Neural crest cell (in vitro differentiated cells): Measurements from ENCODE around the gene KCNMA1. TPM values are rescaled to one million over a fixed set of nuclear protein-coding genes. Genes with fewer than 3 reads are reported as not detected.

ENCODE experiments used
- DNase-seq: peaks from one replicate; pipeline ENCODE4 v3.0.0; 2021; ENCODE audit warnings: low read depth, mixed read lengths, low spot score
- H3K27ac Mint-ChIP-seq: one replicate; pipeline ENCODE4 v1.8.0; 2021; ENCODE audit warnings: mild to moderate bottlenecking, mixed read lengths; ENCODE audit not compliant: unreplicated experiment
- H3K27me3 Mint-ChIP-seq: 2 replicates; pipeline ENCODE4 v1.8.0; 2021; ENCODE audit warnings: low read depth, mild to moderate bottlenecking, mixed read lengths
- H3K36me3 Mint-ChIP-seq: 2 replicates; pipeline ENCODE4 v1.8.0; 2021; ENCODE audit warnings: low read depth, mild to moderate bottlenecking, mixed read lengths
- H3K4me1 Mint-ChIP-seq: 2 replicates; pipeline ENCODE4 v1.8.0; 2021; ENCODE audit warnings: mixed read lengths
- H3K4me3 Mint-ChIP-seq: one replicate; pipeline ENCODE4 v1.8.0; 2021; ENCODE audit warnings: mild to moderate bottlenecking, mixed read lengths
- H3K9me3 Mint-ChIP-seq: 2 replicates; pipeline ENCODE4 v1.8.0; 2021; ENCODE audit warnings: mixed read lengths
- total RNA-seq: library from RNA; stranded (reverse); gene quantifications from 2 replicates; pipeline ENCODE4 v1.2.1, GENCODE V29; 2021
- TF ChIP-seq, protein P1 (sequence below): fragments of 200-600 bp; sonication (generic); conservative IDR thresholded peaks from 2 replicates; pipeline ENCODE4 v1.5.0; 2021; ENCODE audit warnings: antibody characterized with exemption, mild to moderate bottlenecking

The KCNMA1 gene
- total RNA-seq, 1 donor from 2014 or later: 1.7 TPM

DNA sequence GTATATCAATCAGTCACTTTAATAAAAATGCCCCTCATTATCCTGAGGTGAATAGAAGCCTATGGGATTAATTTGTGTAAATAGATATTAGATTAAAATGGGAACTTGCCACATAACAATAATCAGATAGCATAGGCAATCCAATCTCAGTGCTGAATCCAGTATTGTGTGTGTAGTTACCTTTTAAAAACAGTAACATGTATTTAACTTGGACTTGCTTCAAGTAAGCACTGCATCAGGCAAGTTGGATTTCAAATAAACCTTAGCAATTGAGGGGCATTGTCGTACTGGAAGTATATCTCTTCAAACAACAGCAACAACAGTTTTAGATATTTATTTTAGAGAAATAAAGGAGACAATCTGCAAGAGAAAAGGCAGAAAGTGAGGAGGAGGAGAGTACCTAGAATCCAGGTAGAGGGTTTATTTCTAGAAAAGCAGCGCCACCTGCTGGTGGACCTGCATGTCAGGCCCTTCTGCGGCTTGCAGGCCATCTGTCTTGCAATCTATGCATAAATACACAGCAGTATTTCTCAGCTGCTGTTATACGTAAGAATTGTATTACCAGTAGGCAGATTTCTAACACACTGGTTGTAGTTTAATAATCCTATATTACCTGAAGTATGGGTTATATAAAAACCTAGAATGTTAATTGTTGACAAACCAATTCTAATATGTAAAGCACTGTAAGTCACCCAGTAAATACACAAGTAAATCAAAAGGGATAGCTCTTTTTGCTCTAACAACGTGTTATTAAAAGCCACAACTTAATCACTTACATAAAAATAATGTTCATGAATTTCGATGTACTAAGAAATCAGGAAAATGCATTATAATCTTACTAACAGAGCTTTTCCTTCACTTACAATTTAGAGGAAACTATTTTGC lies 652.8 kb downstream of the KCNMA1 start:
- Mint-ChIP-seq H3K4me3 (no peak overlapping the region), H3K36me3 (no peaks in the 10 kb centered on the region)

DNA sequence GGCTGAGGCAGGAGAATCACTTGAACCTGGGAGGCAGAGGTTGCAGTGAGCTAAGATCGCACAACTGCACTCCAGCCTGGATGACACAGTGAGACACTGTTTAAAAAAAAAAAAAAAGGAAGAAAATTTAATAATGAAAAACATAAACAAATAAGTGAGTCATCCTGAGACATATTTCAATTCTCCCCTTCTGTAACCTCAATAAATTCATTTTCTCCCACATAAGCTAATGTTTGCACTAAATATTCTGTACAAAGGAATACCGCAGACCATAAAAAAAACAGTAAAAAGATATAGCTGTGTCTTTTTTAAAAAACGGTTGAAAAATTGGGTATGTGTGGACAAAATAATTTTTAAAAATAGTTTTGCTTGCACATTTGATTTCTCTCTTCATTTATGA lies 654.0 kb downstream of the KCNMA1 start:
- Mint-ChIP-seq H3K27me3 (no peaks in the 10 kb centered on the region), H3K9me3 (no peaks in the 10 kb centered on the region), H3K27ac (no peak overlapping the region), H3K4me1 (peaks cover 14% of the 10 kb centered on the region), H3K36me3 (no peaks in the 10 kb centered on the region), H3K4me3 (no peak overlapping the region)
- TF ChIP-seq, protein P1, sequence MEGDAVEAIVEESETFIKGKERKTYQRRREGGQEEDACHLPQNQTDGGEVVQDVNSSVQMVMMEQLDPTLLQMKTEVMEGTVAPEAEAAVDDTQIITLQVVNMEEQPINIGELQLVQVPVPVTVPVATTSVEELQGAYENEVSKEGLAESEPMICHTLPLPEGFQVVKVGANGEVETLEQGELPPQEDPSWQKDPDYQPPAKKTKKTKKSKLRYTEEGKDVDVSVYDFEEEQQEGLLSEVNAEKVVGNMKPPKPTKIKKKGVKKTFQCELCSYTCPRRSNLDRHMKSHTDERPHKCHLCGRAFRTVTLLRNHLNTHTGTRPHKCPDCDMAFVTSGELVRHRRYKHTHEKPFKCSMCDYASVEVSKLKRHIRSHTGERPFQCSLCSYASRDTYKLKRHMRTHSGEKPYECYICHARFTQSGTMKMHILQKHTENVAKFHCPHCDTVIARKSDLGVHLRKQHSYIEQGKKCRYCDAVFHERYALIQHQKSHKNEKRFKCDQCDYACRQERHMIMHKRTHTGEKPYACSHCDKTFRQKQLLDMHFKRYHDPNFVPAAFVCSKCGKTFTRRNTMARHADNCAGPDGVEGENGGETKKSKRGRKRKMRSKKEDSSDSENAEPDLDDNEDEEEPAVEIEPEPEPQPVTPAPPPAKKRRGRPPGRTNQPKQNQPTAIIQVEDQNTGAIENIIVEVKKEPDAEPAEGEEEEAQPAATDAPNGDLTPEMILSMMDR: no peak
- DNase-seq: no peak

More for the DNA sequence above, 652.8 kb downstream of the KCNMA1 start:
- peaks cover 14% of the 10 kb centered on the region for H3K4me1 Mint-ChIP-seq
- H3K27me3 Mint-ChIP-seq: no peaks in the 10 kb centered on the region
- TF ChIP-seq, protein P1: peak; percentile 98
- H3K9me3 Mint-ChIP-seq: no peaks in the 10 kb centered on the region
- peak; percentile 79 for DNase-seq
- H3K27ac Mint-ChIP-seq: no peak overlapping the region

DNA sequence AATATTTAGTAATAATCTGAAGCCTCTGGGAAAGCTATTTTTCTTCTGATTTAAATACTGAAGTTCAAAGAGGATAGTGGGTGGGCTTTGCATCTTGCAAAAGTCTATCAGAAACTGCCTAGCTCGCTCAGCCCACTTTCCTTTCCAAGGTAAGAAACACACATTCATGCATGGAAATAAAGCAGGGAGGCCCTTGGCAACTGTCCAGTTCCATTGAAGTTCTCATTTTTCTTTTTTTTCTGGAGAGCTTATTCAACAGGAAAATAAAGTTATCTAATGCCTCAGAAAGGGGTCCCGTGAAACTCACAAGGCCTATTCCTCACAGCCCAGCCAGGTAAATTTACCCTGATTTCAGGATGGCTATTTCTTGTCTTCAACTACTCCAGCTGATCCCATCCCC lies 654.9 kb downstream of the KCNMA1 start:
- no peak overlapping the region for H3K27ac Mint-ChIP-seq
- peaks cover 14% of the 10 kb centered on the region for H3K4me1 Mint-ChIP-seq
- no peaks in the 10 kb centered on the region for H3K36me3 Mint-ChIP-seq
- TF ChIP-seq, protein P1: no peak
- no peaks in the 10 kb centered on the region for H3K27me3 Mint-ChIP-seq
- DNase-seq: no peak
- no peaks in the 10 kb centered on the region for H3K9me3 Mint-ChIP-seq
- H3K4me3 Mint-ChIP-seq: no peak overlapping the region

DNA sequence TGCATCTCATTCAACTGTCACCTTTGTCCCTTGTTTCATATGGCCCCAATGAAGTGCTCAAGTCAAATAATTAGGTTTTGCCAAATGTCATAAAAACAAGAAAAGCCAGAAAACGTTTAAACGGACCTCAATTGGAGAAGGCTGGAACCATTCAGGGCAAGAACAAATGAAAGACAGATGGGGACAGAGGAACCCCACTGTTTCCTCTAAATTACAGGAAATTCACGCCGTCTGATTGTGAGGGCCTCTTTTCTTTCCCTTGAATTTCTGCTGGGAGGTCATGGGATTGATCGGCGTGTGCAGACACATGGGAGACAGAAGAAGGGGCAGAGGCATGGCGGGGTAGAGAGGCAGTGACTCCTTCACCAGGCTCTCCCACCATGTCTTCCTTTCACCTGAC lies 656.4 kb downstream of the KCNMA1 start:
- H3K27me3 Mint-ChIP-seq: no peaks in the 10 kb centered on the region
- no peak for DNase-seq
- TF ChIP-seq, protein P1: no peak
- H3K4me1 Mint-ChIP-seq: peaks cover 14% of the 10 kb centered on the region
- H3K27ac Mint-ChIP-seq: no peak overlapping the region
- no peaks in the 10 kb centered on the region for H3K36me3 Mint-ChIP-seq
- H3K4me3 Mint-ChIP-seq: no peak overlapping the region
- no peaks in the 10 kb centered on the region for H3K9me3 Mint-ChIP-seq

DNA sequence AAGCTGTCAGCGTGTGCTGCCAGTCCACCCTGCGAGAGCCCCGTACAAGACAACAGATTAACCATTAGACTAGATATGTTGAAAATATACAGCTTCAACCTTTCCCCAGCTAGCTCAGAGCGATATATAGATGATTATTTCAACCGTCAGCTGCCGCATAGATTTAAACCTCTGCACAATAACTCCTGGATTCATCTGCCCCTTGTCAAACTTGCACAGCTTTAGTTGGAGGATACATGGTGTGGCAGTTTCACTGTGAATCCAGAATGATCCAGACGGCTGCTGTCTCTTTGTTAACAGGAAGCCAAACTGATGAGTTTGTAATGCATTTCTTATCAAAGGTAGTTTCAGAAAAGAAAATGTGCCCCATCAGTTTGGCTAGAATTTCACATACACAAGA lies 659.7 kb downstream of the KCNMA1 start:
- peaks cover 14% of the 10 kb centered on the region for H3K4me1 Mint-ChIP-seq
- DNase-seq: no peak
- H3K9me3 Mint-ChIP-seq: no peaks in the 10 kb centered on the region
- TF ChIP-seq, protein P1: no peak
- no peaks in the 10 kb centered on the region for H3K27me3 Mint-ChIP-seq
- H3K27ac Mint-ChIP-seq: no peak overlapping the region
- no peaks in the 10 kb centered on the region for H3K36me3 Mint-ChIP-seq
- H3K4me3 Mint-ChIP-seq: no peak overlapping the region
